Medulla oblongata (tissue), 1 donor: Measurements from ENCODE around the gene NUP107.

Experiments used
- DNase-seq: peaks from one replicate; pipeline ENCODE4 v3.0.0-alpha.2; 2015; ENCODE audit errors: extremely low spot score

The NUP107 gene

GRCh38 chr12:68773582-68773981, 86.8 kb downstream of the NUP107 start:
- DNase-seq, result no peak

GRCh38 chr12:68775121-68775630, 88.4 kb downstream of the NUP107 start:
- DNase-seq, result no peak

DNA sequence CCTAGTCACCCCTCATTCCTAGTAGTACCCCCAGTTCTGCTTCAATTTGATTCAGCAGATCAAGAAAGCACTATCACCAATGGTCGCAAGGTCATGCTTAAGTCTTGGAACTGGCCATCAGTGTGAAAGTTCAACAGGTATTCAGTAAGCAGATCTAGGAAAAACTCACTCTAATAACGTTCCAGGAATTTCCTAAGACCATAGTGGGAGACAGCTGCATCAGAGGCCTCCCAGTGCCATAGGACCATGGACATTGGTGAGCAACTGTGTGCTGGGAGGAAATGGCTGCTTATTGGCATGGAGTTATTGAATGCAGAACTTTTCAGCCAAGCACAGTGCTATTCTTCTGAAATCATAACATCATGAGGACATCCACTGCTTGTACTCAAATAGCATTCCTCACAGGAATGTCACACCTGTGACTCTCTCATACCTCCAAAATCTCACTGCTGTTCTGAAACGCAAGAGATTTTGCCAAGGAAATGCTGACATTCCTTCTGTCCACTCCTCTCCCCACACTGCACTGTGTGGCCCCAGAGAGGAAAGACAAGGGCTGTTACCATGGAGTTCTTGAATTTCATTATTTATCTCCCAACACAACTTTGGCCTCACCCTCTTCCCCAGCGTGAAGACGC, 90.3 kb downstream of the NUP107 start:
- no peak for DNase-seq

- no peak for DNase-seq
Observed at GRCh38 chr12:68779280-68779679, 92.5 kb downstream of the NUP107 start.

DNA sequence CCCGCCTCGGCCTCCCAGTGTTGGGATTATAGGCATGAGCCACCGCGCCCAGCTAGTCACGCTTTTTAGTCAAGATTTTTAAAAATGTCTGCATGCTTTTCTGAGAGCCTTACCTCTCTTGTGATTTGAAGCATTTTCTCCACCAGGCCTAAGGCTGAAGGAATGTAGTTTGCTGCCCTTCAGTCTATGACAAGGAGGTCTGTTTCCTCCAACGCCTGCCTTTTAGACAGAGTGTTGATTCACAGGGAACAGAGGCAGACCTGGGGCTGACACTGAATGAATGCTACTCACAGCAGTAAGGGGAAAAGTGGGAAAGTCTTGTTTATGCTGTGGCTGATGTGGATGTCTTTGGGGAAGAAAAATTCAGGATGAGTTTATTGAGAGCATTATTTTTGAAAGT, 94.0 kb downstream of the NUP107 start:
- DNase-seq, result peak; percentile 57

- DNase-seq, result no peak
Observed at GRCh38 chr12:68781728-68782127, 95.0 kb downstream of the NUP107 start.

- no peak for DNase-seq
Observed at GRCh38 chr12:68784015-68784414, 97.2 kb downstream of the NUP107 start.

- DNase-seq, result no peak
Observed at GRCh38 chr12:68785358-68785757, 98.6 kb downstream of the NUP107 start.

- DNase-seq, result no peak
Observed at GRCh38 chr12:68785823-68786222, 99.0 kb downstream of the NUP107 start.

DNA sequence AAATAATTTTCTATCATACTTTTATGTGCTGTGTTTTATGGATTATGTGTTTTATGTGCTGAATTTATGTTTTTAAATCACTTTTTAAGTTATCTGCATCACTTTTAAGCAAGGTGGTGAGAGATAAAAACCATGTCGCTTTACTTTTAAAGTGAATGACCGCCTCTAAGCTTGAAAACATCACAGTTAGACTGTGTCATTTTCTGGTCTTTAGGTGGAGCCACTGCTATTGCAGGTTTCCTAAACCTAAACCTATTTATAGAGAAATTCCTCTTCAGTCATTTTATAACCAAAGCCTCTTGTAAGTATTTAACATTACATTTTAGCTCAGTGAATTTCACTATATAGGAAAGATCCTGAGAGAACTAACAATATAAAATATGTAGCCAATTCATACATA, 100.2 kb downstream of the NUP107 start:
- DNase-seq, result no peak

- DNase-seq, result no peak
Observed at GRCh38 chr12:68788554-68789143, 101.9 kb downstream of the NUP107 start.

DNA sequence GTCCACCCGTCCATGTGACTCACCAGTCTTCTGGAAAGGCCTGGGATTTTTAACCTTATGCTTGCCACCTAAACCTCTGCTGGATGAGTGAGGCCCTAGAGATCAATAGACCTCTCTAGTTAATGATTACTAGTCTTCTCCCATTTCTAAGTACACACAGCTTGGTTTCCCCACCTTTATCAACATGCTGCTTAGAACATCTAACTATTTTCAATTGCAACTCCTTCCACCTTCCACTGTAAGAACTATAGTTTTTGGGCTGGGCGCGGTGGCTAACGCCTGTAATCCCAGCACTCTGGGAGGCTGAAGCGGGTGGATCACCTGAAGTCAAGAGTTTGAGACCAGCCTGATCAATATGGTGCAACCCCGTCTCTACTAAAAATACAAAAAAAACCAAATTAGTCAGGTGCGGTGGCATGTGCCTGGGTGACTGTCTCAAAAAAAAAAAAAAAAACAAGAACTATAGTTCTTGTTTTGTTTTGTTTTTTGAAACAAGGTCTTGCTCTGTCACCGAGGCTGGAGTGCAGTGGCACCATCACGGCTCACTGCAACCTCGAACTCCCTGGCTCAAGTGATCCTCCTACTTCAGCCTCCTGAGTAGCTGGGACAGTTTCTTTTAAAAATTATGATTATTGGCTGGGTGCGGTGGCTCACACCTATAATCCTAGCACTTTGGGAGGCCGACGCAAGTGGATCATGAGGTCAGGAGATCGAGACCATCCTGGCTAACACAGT, 102.5 kb downstream of the NUP107 start:
- no peak for DNase-seq

- no peak for DNase-seq
Observed at GRCh38 chr12:68790081-68790951, 103.5 kb downstream of the NUP107 start.

- DNase-seq, result no peak
Observed at GRCh38 chr12:68790952-68791234, 104.1 kb downstream of the NUP107 start.

DNA sequence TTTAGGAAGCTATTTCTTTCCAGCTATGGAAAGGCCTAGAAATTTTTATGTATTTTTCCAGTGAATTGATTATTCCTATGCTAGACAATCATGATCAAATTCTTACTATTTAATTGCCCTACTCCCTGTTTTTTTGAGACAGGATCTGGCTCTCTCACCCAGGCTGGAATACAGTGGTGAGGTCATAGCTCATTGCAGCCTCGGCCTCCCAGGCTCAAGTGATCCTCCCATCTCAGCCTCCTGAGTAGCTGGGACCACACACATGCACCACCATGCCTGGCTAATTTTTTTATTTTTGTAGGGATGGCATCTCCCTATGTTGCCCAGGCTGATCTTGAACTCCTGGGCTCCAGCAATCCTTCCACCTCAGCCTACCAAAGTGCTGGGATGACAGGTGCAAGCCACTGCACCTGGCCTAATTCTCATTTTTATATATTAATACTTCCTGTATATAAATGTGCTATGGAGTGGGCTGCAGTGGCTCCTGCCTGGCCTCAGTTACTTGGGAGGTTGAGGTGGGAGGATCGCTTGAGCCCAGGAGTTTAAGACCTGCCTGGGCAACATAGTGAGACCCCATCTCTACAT, 105.2 kb downstream of the NUP107 start:
- no peak for DNase-seq

GRCh38 chr12:68792952-68793351, 106.2 kb downstream of the NUP107 start:
- DNase-seq, result no peak

GRCh38 chr12:68793436-68793835, 106.7 kb downstream of the NUP107 start:
- no peak for DNase-seq

GRCh38 chr12:68793975-68794652, 107.3 kb downstream of the NUP107 start:
- DNase-seq, result no peak

- no peak for DNase-seq
Observed at GRCh38 chr12:68794653-68795251, 108.0 kb downstream of the NUP107 start.
